ENCODE results near the gene PCDHGA1.
"Not testable (repeated sequence)": the region's sequence is repeated elsewhere in the genome, so short reads cannot be mapped to it uniquely, and the experiment has no call there.

The PCDHGA1 gene

DNA sequence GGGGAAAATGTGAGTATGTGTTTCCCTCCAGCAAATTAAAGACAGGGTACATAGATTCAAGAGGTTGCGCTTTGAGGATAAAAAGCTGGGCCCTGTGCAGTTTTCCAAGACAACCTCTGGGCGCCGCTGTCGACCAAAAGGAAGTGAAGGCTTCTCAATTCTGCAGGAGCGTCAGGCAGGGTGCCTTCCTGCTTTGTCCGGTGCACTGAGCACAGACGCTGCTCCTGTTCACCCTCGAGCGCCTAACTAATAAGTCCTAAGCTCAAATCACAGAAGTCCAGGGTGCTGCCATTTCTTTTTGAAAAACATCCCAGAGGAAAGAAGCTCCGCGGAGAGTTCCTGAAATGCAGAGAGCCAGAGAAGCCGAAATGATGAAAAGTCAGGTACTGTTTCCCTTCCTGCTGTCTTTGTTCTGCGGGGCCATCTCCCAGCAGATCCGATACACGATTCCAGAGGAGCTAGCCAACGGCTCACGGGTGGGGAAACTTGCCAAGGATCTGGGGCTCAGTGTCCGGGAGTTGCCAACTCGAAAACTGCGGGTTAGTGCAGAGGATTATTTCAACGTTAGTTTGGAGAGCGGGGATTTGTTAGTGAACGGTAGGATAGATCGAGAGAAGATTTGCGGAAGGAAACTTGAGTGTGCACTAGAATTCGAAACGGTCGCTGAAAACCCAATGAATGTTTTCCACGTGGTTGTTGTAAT lies 19.8 kb downstream of the PCDHGA1 start, which contains the start of gene PCDHGB1:
PCDHGB1 (plus strand) TSS at position 183 of the 703 bp plus-strand sequence; CDS start at position 345, 162 bp downstream.
- no peak for DNase-seq

DNA sequence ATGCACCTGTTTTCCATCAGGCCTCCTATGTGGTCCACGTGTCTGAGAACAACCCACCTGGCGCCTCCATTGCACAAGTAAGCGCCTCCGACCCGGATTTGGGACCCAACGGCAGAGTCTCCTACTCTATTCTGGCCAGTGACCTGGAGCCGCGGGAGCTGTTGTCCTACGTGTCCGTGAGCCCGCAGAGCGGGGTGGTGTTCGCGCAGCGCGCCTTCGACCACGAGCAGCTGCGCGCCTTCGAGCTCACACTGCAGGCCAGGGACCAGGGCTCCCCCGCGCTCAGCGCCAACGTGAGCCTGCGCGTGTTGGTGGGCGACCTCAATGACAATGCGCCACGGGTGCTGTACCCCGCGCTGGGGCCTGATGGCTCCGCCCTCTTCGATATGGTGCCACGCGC lies 21.3 kb downstream of the PCDHGA1 start:
- no peak for DNase-seq

DNA sequence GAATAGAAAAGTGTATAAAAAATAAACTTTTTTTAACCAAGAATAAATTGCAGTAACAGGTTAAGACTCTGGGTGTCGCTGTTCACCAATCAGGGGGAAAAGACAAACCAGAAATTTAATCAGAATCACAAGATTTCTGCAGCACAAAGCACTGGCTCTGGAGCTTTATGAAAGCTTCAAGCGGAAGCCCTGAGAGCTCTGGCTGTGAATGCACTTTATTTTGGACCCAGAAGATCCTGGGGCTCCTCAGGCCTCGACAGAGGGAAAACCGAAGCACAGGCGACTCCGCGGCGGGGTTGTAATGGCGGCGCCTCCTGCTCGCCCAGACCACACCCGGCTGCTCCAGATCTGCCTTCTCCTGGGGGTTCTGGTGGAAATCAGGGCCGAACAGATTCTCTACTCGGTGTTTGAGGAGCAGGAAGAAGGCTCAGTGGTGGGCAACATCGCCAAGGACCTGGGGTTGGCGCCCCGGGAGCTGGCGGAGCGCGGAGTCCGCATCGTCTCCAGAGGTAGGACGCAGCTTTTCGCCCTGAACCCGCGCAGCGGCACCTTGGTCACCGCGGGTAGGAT lies 24.7 kb downstream of the PCDHGA1 start, which contains the start of gene PCDHGA4:
PCDHGA4 (plus strand) TSS at position 122 of the 570 bp plus-strand sequence; CDS start at position 209, 87 bp downstream.
- DNase-seq, result no peak

DNA sequence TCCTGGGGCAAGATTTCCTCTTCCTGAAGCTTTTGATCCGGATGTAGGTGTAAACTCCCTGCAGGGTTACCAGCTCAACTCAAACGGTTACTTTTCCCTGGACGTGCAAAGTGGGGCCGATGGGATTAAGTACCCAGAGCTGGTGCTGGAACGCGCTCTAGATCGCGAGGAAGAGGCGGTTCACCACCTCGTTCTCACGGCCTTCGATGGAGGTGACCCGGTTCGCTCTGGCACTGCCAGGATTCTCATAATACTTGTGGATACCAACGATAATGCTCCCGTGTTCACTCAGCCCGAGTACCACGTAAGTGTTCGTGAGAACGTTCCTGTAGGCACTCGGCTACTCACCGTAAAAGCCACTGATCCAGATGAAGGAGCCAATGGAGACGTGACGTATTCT lies 25.3 kb downstream of the PCDHGA1 start:
- DNase-seq, result no peak

DNA sequence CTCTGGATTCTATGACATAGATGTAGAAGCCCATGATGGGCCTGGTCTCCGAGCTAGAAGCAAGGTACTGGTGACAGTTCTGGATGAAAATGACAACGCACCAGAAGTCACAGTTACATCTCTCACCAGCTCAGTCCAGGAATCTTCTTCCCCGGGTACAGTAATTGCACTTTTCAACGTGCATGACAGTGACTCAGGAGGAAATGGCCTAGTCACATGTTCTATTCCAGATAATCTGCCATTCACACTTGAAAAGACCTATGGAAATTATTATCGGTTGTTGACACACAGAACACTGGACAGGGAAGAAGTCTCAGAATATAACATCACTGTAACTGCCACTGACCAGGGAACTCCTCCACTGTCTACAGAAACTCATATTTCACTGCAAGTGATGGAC lies 25.8 kb downstream of the PCDHGA1 start:
- no peak for DNase-seq

DNA sequence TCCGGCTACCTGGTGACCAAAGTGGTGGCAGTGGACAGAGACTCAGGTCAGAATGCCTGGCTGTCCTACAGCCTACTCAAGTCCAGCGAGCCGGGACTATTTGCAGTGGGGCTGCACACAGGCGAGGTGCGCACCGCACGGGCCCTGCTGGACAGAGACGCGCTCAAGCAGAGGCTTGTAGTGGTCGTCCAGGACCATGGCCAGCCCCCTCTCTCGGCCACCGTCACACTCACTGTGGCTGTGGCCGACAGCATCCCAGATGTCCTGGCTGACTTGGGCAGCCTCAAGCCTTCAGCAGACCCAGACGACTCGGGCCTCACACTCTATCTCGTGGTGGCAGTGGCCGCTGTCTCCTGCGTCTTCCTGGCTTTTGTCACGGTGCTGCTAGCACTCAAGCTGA lies 26.6 kb downstream of the PCDHGA1 start:
- no peak for DNase-seq

DNA sequence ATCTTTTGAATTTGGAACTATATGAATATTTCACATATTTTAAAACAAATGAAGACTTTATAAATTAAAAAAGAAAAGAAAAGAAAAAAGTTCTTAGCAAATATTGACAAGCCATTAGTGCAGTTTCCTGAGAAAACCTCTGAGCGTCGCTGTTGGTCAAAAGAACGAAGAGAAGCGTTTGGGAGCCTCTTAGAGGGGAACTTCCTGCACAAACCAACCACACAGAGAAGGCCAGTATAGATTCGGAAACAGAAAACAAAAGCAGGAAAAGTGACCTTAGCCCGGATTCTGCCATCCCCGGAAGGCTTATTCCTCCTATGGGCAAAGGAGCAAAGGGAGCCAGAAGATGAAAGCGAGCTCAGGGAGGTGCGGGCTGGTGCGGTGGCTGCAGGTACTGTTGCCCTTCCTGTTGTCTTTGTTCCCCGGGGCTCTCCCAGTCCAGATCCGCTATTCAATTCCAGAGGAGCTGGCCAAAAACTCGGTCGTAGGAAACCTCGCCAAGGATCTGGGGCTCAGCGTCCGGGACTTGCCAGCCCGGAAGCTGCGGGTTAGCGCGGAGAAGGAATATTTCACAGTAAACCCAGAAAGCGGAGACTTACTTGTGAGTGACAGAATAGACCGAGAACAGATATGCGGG lies 29.6 kb downstream of the PCDHGA1 start, which contains the start of gene PCDHGB2:
PCDHGB2 (plus strand) TSS at position 205 of the 637 bp plus-strand sequence; CDS start at position 347, 142 bp downstream.
- DNase-seq, result no peak

DNA sequence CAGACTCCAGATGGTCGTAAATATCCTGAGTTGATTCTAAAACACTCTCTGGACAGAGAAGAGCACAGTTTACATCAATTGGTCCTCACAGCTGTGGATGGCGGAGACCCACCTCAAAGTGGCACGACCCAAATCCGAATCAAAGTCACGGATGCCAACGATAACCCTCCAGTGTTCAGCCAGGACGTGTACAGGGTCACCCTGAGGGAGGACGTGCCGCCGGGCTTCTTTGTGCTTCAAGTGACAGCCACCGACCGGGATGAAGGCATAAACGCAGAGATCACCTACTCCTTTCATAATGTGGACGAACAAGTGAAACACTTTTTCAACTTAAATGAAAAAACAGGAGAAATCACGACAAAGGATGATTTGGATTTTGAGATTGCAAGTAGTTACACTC lies 30.4 kb downstream of the PCDHGA1 start:
- no peak for DNase-seq

DNA sequence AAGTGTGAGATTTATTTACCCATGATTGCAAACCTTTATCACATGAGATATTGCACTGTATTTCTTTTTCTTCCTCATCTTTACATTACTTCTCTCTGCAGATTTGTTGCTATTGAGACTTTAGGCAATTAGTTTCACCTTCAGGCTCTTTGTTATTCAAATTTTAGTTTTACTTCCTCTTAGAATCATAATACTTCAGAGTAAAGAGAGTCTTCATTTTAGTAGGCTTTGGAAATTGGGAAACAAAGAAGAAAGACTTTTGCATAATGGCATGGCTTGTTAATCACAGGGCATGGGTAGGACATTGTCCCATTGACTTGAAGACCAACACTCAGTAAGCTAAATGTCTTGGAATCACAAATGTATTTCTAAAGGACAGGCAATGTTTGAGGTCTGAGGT lies 32.4 kb downstream of the PCDHGA1 start:
- no peak for DNase-seq

DNA sequence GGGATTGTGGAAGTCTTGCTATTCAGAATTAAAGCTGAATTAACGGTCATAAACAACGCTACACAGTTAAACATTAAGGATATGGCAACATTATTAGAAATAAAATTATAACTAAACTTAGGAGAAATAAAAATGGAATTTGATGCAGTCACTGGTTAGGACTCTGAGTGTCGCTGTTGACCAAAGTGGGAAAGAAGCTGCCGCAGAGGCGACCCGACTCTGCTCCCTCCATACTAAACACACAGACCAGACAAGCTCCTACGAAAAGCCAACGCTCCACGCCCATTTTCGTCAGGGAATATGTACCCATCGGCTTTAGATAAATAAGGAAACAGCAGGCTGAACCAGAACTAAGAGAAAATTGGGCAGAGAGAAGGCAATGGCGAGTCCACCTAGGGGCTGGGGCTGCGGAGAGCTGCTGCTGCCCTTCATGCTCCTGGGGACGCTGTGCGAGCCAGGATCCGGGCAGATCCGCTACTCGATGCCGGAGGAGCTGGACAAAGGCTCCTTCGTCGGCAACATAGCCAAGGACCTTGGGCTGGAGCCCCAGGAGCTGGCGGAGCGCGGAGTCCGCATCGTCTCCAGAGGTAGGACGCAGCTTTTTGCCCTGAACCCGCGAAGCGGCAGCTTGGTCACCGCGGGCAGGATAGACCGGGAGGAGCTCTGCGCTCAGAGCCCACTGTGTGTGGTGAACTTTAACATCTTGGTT lies 33.8 kb downstream of the PCDHGA1 start, which contains the start of gene PCDHGA5:
PCDHGA5 (plus strand) TSS at position 211 of the 709 bp plus-strand sequence; CDS start at position 380, 169 bp downstream.
- no peak for DNase-seq

DNA sequence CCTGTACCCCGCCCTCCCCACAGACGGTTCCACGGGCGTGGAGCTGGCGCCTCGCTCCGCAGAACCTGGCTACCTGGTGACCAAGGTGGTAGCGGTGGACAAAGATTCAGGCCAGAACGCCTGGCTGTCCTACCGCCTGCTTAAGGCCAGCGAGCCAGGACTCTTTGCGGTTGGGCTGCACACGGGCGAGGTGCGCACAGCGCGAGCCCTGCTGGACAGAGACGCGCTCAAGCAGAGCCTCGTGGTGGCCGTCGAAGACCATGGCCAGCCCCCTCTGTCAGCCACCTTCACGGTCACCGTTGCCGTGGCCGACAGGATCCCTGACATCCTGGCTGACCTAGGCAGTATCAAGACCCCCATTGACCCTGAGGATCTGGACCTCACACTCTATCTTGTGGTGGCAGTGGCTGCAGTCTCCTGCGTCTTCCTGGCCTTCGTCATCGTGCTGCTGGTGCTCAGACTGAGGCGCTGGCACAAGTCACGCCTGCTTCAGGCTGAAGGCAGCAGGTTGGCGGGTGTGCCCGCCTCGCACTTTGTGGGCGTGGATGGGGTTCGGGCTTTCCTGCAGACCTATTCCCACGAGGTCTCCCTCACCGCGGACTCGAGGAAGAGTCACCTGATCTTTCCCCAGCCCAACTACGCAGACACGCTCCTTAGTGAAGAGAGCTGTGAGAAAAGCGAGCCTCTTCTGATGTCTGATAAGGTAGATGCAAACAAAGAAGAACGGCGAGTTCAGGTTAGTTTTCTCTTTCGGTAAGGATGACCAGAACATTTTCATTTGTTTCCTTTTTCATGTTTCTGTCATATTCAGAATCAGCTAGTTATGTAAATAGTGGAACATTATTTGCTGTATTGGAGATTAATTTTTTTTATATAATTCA lies 35.9 kb downstream of the PCDHGA1 start:
- DNase-seq, result no peak

DNA sequence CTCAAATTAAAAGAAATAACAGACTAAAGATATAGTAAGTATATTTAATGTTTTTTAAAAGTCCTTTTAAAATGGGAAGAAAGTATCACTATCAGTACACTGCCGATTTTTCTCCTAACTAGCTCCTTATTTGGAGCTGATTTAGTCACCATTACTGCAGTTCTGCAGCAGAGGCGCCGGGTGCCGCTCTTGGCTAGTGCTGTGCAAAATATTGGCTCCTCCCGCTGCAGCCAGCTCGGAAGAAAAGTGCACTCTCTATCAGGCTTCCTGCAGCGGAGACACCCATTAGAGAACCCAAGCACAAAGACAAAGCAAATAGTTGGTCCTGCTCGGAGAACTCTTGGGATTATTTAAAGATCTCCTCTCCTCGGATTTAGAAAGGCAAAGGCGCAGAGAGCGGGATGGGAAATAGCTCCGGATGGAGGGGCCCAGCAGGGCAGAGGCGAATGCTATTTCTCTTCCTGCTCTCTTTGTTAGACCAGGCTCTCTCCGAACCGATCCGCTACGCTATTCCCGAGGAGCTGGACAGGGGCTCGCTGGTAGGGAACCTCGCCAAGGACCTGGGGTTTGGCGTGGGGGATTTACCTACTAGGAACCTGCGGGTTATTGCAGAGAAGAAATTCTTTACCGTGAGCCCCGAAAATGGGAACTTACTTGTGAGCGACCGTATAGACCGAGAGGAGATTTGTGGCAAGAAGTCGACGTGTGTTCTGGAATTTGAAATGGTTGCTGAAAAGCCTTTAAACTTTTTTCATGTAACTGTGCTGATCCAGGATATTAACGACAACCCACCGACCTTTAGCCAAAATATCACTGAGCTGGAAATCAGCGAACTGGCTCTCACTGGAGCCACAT lies 39.9 kb downstream of the PCDHGA1 start, which contains the start of gene PCDHGB3:
PCDHGB3 (plus strand) TSS at position 249 of the 855 bp plus-strand sequence; CDS start at position 402, 153 bp downstream.
- no peak for DNase-seq

DNA sequence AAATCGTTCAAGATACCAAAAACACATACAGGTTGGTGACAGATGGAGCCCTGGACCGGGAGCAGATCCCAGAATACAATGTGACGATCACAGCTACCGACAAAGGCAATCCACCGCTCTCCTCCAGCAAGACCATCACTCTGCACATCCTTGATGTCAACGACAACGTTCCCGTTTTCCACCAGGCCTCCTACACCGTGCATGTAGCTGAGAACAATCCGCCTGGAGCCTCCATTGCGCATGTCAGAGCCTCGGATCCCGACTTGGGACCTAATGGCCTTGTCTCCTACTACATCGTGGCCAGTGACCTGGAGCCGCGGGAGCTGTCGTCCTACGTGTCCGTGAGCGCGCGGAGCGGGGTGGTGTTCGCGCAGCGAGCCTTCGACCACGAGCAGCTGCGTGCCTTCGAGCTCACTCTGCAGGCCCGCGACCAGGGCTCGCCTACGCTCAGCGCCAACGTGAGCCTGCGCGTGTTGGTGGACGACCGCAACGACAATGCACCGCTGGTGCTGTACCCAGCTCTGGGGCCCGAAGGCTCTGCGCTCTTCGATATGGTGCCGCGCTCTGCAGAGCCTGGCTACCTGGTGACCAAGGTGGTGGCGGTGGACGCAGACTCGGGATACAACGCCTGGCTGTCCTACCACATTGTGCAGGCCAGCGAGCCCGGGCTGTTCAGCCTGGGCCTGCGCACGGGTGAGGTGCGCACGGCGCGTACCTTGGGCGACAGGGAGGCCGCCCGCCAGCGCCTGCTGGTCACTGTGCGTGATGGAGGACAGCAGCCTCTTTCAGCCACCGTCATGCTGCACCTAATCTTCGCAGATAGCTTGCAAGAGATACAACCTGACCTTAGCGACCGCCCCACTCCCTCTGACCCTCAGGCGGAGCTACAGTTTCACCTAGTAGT lies 41.5 kb downstream of the PCDHGA1 start:
- no peak for DNase-seq

DNA sequence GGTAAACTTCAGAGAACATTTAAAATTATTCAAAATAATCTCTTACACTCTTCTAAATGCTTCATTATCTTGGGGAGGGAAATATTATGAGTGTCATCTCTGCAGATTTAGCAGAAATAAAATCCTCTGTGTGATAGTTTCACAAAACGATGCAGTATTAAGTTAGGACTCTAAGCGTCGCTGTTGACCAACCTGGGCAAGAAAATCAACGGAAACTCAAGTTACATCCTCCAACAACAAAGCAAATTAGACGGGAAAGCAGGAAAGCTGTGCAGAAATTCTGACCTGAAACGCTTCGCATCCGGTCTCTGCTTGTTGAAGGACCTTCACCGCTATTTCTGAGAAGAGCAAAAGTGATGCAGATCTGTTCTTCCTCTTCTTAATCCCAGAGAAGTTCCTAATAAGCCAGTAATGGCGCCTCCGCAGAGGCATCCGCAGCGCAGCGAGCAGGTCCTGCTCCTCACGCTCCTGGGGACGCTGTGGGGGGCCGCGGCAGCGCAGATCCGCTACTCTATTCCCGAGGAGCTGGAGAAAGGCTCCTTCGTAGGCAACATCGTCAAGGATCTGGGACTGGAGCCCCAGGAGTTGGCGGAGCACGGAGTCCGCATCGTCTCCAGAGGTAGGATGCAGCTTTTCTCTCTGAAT lies 43.5 kb downstream of the PCDHGA1 start, which contains the start of gene PCDHGA6:
PCDHGA6 (plus strand) TSS at position 219 of the 645 bp plus-strand sequence; CDS start at position 412, 193 bp downstream.
- DNase-seq, result no peak

DNA sequence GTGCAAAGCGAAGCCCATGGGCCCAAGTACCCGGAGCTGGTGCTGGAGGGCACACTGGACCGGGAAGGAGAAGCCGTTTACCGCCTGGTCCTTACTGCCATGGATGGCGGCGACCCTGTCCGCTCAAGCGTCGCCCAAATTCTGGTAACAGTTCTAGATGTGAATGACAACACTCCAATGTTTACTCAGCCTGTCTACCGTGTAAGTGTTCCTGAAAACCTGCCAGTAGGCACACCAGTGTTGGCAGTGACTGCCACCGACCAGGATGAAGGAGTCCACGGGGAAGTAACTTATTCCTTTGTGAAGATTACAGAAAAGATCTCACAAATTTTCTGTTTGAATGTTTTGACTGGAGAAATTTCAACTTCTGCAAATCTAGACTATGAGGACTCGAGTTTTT lies 44.3 kb downstream of the PCDHGA1 start:
- no peak for DNase-seq

DNA sequence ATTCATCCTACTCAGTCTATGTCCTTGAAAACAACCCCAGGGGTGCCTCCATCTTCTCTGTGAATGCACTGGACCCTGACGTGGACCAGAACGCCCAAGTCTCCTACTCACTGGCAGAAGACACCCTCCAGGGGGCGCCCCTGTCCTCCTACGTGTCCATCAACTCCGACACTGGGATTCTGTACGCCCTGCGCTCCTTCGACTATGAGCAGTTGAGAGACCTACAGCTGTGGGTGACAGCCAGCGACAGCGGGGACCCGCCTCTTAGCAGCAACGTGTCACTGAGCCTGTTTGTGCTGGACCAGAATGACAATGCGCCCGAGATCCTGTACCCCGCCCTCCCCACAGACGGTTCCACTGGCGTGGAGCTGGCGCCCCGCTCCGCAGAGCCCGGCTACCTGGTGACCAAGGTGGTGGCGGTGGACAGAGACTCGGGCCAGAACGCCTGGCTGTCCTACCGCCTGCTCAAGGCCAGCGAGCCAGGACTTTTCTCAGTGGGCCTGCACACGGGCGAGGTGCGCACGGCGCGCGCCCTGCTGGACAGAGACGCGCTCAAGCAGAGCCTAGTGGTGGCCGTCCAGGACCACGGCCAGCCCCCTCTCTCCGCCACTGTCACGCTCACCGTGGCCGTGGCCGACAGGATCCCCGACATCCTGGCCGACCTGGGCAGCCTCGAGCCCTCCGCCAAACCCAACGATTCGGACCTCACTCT lies 45.3 kb downstream of the PCDHGA1 start:
- not testable (repeated sequence) for DNase-seq

DNA sequence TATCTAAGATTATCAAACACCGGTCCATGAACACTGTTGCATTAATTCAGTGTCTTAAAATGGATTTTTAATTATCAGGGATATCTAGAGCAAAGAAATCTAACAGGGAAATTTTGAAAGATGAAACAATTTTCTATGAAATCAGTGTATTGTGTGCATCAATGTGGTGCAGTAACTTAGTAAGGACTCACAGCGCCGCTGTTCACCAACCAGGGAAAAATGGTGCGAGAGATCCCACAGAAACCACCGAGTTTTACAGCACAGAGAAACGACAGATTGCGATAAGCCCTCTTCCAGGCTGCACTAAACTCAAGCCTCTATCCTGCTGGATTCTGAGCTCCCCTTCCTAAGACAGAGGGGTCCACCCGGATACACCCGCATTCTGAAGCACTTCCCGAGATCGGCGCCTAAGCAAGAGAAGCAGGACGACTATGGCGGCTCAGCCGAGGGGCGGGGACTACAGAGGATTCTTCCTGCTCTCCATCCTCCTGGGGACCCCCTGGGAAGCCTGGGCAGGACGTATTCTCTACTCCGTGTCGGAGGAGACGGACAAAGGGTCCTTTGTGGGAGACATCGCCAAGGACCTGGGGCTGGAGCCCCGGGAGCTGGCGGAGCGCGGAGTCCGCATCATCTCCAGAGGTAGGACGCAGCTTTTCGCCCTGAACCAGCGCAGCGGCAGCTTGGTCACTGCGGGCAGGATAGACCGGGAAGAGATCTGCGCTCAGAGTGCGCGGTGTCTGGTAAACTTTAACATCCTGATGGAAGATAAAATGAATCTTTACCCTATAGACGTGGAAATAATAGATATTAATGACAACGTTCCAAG lies 52.4 kb downstream of the PCDHGA1 start, which contains the start of gene PCDHGA7:
PCDHGA7 (plus strand) TSS at position 274 of the 826 bp plus-strand sequence; CDS start at position 432, 158 bp downstream.
- DNase-seq, result no peak

Measured in right hindlimb (tissue), 1 donor.